ENCODE data around the gene TNFRSF4.

The TNFRSF4 gene

GRCh38 chr1:1259540-1259939, 45.6 kb upstream of the TNFRSF4 start:
- POLR2A ChIA-PET, result interaction anchor here (0.7 kb wide), 1 partner anchor 194 kb away, joined by 3 read pairs; no protein-coding TSS in a partner anchor
- TF ChIP-seq CTCF (IDR thresholded peaks at IDR 0.05; ENCODE audit: insufficient read depth, low read length, missing control alignments), result no peak
- CTCF ChIA-PET, result interaction anchor here (1.0 kb wide), 1 partner anchor 9 kb away, joined by 3 read pairs; no protein-coding TSS in a partner anchor
- DNase-seq (ENCODE audit: low read depth, low spot score), result no peak
- H3K4me3 ChIP-seq (ENCODE audit: low read depth, low read length), result no peak overlapping the region

GRCh38 chr1:1259119-1259488, 45.2 kb upstream of the TNFRSF4 start:
- no peak for DNase-seq (ENCODE audit: low read depth, low spot score)
- H3K4me3 ChIP-seq (ENCODE audit: low read depth, low read length), result no peak overlapping the region
- ChIA-PET POLR2A (no interaction called here), CTCF (interaction anchor here (1.0 to 2.0 kb wide), 2 partner anchors 9 to 137 kb away, joined by 3 to 4 read pairs; no protein-coding TSS in a partner anchor)
- no peak for TF ChIP-seq CTCF (IDR thresholded peaks at IDR 0.05; ENCODE audit: insufficient read depth, low read length, missing control alignments)

- H3K4me3 ChIP-seq (ENCODE audit: low read depth, low read length), result no peak overlapping the region
- ChIA-PET POLR2A (no interaction called here), CTCF (interaction anchor here (0.6 to 2.0 kb wide), 2 partner anchors 135 to 253 kb away, joined by 3 to 4 read pairs; no protein-coding TSS in a partner anchor)
- no peak for DNase-seq (ENCODE audit: low read depth, low spot score)
- TF ChIP-seq CTCF (IDR thresholded peaks at IDR 0.05; ENCODE audit: insufficient read depth, low read length, missing control alignments), result no peak
Observed at GRCh38 chr1:1256956-1257871, 43.3 kb upstream of the TNFRSF4 start.

- TF ChIP-seq CTCF (IDR thresholded peaks at IDR 0.05; ENCODE audit: insufficient read depth, low read length, missing control alignments), result no peak
- POLR2A ChIA-PET, result no interaction called here
- no peak overlapping the region for H3K4me3 ChIP-seq (ENCODE audit: low read depth, low read length)
- DNase-seq (ENCODE audit: low read depth, low spot score), result no peak
- CTCF ChIA-PET, result no interaction called here
Observed at GRCh38 chr1:1255611-1256010, 41.7 kb upstream of the TNFRSF4 start.

- no peak overlapping the region for H3K4me3 ChIP-seq (ENCODE audit: low read depth, low read length)
- POLR2A ChIA-PET, result no interaction called here
- CTCF ChIA-PET, result interaction anchor here (0.8 to 1.1 kb wide), 2 partner anchors 133 to 134 kb away, joined by 3 read pairs; no protein-coding TSS in a partner anchor
- no peak for DNase-seq (ENCODE audit: low read depth, low spot score)
- TF ChIP-seq CTCF (IDR thresholded peaks at IDR 0.05; ENCODE audit: insufficient read depth, low read length, missing control alignments), result no peak
Observed at GRCh38 chr1:1255078-1255477, 41.1 kb upstream of the TNFRSF4 start.

GRCh38 chr1:1254667-1254998, 40.7 kb upstream of the TNFRSF4 start:
- POLR2A ChIA-PET, result no interaction called here

More at GRCh38 chr1:1254667-1254998, 40.7 kb upstream of the TNFRSF4 start:
- H3K4me3 ChIP-seq (ENCODE audit: low read depth, low read length), result no peak overlapping the region
- DNase-seq (ENCODE audit: low read depth, low spot score), result no peak
- no peak for TF ChIP-seq CTCF (IDR thresholded peaks at IDR 0.05; ENCODE audit: insufficient read depth, low read length, missing control alignments)
- CTCF ChIA-PET, result interaction anchor here (0.8 to 1.1 kb wide), 2 partner anchors 132 to 134 kb away, joined by 3 read pairs; no protein-coding TSS in a partner anchor
